Panc1 (cell line): Measurements from ENCODE around the gene ADARB2. TPM values are rescaled to one million over a fixed set of nuclear protein-coding genes. Genes with fewer than 3 reads are reported as not detected.

ENCODE experiments used
- ATAC-seq: fragments of 200-7000 bp; cut with Tn5 transposase; 2 replicates; pipeline ENCODE4 v1.9.1; 2020; ENCODE audit warnings: mild to moderate bottlenecking, moderate library complexity
- BruUV-seq: library from RNA; stranded (reverse); fragments of 400-500 nt; replicated peaks from 2 replicates; lab custom pipeline; 2021; lab: Mats Ljungman, UMichigan
- CTCF ChIA-PET: fragments of 300-600 bp; sonication (Branson Sonifier 250); formaldehyde crosslinking; loops from one replicate; lab custom pipeline; 2022; ENCODE audit warnings: antibody characterized with exemption; lab: Charles Lee
- POLR2A ChIA-PET: fragments of 300-600 bp; sonication (Branson Sonifier 250); formaldehyde crosslinking; loops from one replicate; lab custom pipeline; 2022; ENCODE audit warnings: antibody characterized with exemption; lab: Charles Lee
- DNase-seq: peaks from one replicate; pipeline ENCODE4 v3.0.0-alpha.2; 2010; ENCODE audit warnings: low read depth, low spot score
- H3K27ac ChIP-seq: 2 replicates; pipeline ENCODE4 v1.5.1; 2011; ENCODE audit warnings: mild to moderate bottlenecking, low read length, inconsistent platforms
- H3K27me3 ChIP-seq: fragments of 200-500 bp; sonication (Bioruptor generic); 2 replicates; pipeline ENCODE4 v1.6.0; 2014; ENCODE audit warnings: low read length, inconsistent platforms; ENCODE audit not compliant: control insufficient read depth, insufficient read depth
- H3K36me3 ChIP-seq: fragments of 200-500 bp; sonication (Bioruptor generic); 2 replicates; pipeline ENCODE4 v1.5.1; 2014; ENCODE audit warnings: inconsistent platforms, mild to moderate bottlenecking, low read length, moderate library complexity; ENCODE audit not compliant: control insufficient read depth, insufficient read depth
- H3K4me1 ChIP-seq: 2 replicates; pipeline ENCODE4 v1.5.1; 2011; ENCODE audit warnings: inconsistent platforms, mild to moderate bottlenecking, low read length, moderate library complexity; ENCODE audit not compliant: control insufficient read depth, insufficient read depth
- H3K4me3 ChIP-seq, 2 experiments: 2 replicates each; pipeline ENCODE4 v1.5.1; 2011 to 2012; ENCODE audit warnings: low read depth in 2 of 2, low read length in 2 of 2, mild to moderate bottlenecking in 2 of 2, inconsistent platforms in 1 of 2, moderate library complexity in 1 of 2
- H3K9me3 ChIP-seq: fragments of 200-500 bp; sonication (Bioruptor generic); 2 replicates; pipeline ENCODE4 v1.5.1; 2014; ENCODE audit warnings: low read depth, mild to moderate bottlenecking, inconsistent platforms, low read length, moderate library complexity; ENCODE audit not compliant: control insufficient read depth, insufficient read depth
- CTCF ChIP-seq: fragments of 450-650 bp; IDR thresholded peaks from 2 replicates; pipeline ENCODE4 v1.5.1; 2017; ENCODE audit warnings: mild to moderate bottlenecking
- POLR2AphosphoS5 ChIP-seq: IDR thresholded peaks from 2 replicates; pipeline ENCODE4 v1.6.1; 2012; ENCODE audit warnings: mild to moderate bottlenecking, low read depth, low read length, moderate library complexity
- SIN3A ChIP-seq: IDR thresholded peaks from 2 replicates; pipeline ENCODE4 v1.6.1; 2012; ENCODE audit warnings: low read depth, mild to moderate bottlenecking, low read length, moderate library complexity, borderline replicate concordance; ENCODE audit not compliant: insufficient read depth
- TCF7L2 ChIP-seq: IDR thresholded peaks from 2 replicates; pipeline ENCODE4 v1.6.1; 2011; ENCODE audit warnings: mild to moderate bottlenecking, low read depth, low read length, inconsistent platforms
- in situ Hi-C: cut with HindIII; loops from 2 replicates; pipeline ENCODE4 v1.10.0; 2016; ENCODE audit warnings: low sequenced_read_pairs, low pct_unique_long_range_greater_than_20kb
- intact Hi-C: fragments of 100-400 bp; cut with micrococcal nuclease; formaldehyde crosslinking; loops from one replicate; pipeline ENCODE4 v1.10.0; 2022; ENCODE audit not compliant: unreplicated experiment
- total RNA-seq: library from RNA; stranded (reverse); gene quantifications from one replicate; pipeline ENCODE4 v1.2.1, GENCODE V29; 2021; ENCODE audit not compliant: unreplicated experiment
- TF ChIP-seq, protein P1 (sequence below), 2 experiments: IDR thresholded peaks; 2 replicates each; pipeline ENCODE4 v1.6.1; 2011 to 2012; ENCODE audit warnings: low read depth in 2 of 2, control low read depth in 1 of 2, low read length in 1 of 2, mild to moderate bottlenecking in 1 of 2, moderate library complexity in 1 of 2; ENCODE audit not compliant: insufficient read depth in 1 of 2

ADARB2 gene
- total RNA-seq, 1 experiment from 2014 or later: 0.31 TPM

DNA sequence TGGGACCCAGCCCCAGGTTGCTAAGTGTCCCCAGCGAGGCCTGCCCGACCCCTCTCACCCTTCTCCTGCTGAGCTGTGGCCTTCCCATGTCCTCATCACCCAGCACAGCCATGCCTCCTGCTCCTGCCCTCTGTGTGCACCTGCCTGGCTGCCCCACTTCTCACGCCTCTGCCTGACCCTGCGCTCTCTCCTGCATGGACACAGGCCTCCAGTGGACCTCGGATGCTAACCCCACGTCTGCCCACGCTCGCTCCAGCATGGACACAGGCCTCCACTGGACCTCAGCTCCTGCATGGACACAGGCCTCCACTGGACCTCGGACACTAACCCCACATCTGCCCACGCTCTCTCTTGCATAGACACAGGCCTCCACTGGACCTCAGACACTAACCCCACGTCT lies 111.6 kb downstream of the ADARB2 start:
- no peaks in the 10 kb centered on the region for H3K36me3 ChIP-seq
- no peaks in the 10 kb centered on the region for H3K27me3 ChIP-seq
- H3K4me3 ChIP-seq: no peak overlapping the region
- H3K27ac ChIP-seq: no peak overlapping the region
- in situ Hi-C loops: no loop called here
- intact Hi-C loops: no loop called here
- CTCF ChIA-PET: no interaction called here
- H3K9me3 ChIP-seq: no peaks in the 10 kb centered on the region
- BruUV-seq: no TSS peak
- H3K4me1 ChIP-seq: no peaks in the 10 kb centered on the region
- no peak for ATAC-seq
- TF ChIP-seq SIN3A (no peak), POLR2AphosphoS5 (no peak), TCF7L2 (no peak), CTCF (no peak)
- TF ChIP-seq, protein P1, sequence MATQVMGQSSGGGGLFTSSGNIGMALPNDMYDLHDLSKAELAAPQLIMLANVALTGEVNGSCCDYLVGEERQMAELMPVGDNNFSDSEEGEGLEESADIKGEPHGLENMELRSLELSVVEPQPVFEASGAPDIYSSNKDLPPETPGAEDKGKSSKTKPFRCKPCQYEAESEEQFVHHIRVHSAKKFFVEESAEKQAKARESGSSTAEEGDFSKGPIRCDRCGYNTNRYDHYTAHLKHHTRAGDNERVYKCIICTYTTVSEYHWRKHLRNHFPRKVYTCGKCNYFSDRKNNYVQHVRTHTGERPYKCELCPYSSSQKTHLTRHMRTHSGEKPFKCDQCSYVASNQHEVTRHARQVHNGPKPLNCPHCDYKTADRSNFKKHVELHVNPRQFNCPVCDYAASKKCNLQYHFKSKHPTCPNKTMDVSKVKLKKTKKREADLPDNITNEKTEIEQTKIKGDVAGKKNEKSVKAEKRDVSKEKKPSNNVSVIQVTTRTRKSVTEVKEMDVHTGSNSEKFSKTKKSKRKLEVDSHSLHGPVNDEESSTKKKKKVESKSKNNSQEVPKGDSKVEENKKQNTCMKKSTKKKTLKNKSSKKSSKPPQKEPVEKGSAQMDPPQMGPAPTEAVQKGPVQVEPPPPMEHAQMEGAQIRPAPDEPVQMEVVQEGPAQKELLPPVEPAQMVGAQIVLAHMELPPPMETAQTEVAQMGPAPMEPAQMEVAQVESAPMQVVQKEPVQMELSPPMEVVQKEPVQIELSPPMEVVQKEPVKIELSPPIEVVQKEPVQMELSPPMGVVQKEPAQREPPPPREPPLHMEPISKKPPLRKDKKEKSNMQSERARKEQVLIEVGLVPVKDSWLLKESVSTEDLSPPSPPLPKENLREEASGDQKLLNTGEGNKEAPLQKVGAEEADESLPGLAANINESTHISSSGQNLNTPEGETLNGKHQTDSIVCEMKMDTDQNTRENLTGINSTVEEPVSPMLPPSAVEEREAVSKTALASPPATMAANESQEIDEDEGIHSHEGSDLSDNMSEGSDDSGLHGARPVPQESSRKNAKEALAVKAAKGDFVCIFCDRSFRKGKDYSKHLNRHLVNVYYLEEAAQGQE (IDR thresholded peaks at IDR 0.05; ENCODE audit: insufficient read depth in 1 of 2, low read depth in 2 of 2, low read length in 1 of 2): no peak
- DNase-seq: no peak
- POLR2A ChIA-PET: no interaction called here

DNA sequence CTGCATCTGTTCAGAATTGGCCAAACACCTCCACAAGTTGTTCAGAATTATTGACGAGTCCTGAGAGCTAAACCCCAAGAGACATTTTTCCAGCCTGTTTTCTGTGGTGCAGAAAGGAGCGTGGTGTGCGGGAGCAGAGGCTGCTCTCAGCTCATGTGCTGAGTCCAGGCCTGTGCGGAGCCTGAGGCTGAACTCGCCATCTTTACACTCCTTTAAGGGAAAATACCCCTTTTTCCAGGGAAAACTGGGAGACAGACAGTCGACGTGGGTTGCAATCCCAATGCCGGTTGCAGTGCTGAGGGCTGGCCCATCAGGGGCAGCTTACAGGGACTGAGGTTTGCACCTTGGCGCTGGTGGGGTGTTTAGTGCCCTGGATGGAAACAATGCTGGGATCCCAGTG lies 112.2 kb downstream of the ADARB2 start:
- no peaks in the 10 kb centered on the region for H3K9me3 ChIP-seq
- in situ Hi-C loops (no loop called here), intact Hi-C loops (no loop called here)
- ATAC-seq (no peak), DNase-seq (no peak)
- no TSS peak for BruUV-seq
- no peaks in the 10 kb centered on the region for H3K27me3 ChIP-seq
- no peaks in the 10 kb centered on the region for H3K4me1 ChIP-seq
- no peaks in the 10 kb centered on the region for H3K36me3 ChIP-seq
- no peak overlapping the region for H3K27ac ChIP-seq
- CTCF ChIA-PET: no interaction called here
- no peak overlapping the region for H3K4me3 ChIP-seq
- TF ChIP-seq CTCF: no peak
- TF ChIP-seq, protein P1 (IDR thresholded peaks at IDR 0.05; ENCODE audit: insufficient read depth in 1 of 2, low read depth in 2 of 2, low read length in 1 of 2): no peak
- TF ChIP-seq SIN3A: no peak
- TF ChIP-seq POLR2AphosphoS5: no peak
- no peak for TF ChIP-seq TCF7L2
- POLR2A ChIA-PET: no interaction called here
